HCEC 1CT (cell line): ENCODE results near the gene SLC39A7.

Experiments
- DNase-seq: peaks from one replicate; pipeline ENCODE4 v3.0.0-alpha.2; 2017

Gene SLC39A7

GRCh38 chr6:33200219-33201146 is at the start of gene SLC39A7, which contains the start of gene RXRB:
SLC39A7 (plus strand) TSS chr6:33200867; CDS start chr6:33201246, 379 bp downstream.
RXRB (minus strand) TSS chr6:33200665; CDS start chr6:33200476, 189 bp downstream.
- peak; percentile 97 for DNase-seq

GRCh38 chr6:33151050-33151449 is 49.6 kb upstream of the SLC39A7 start:
- DNase-seq, result no peak

- DNase-seq, result no peak
These were observed 46.3 kb upstream of the SLC39A7 start for GRCh38 chr6:33154349-33154748.

- DNase-seq, result no peak
These were observed 44.1 kb upstream of the SLC39A7 start for GRCh38 chr6:33156561-33156960.

- DNase-seq, result no peak
These were observed 43.7 kb upstream of the SLC39A7 start for GRCh38 chr6:33156964-33157363.

GRCh38 chr6:33160096-33160495 is 40.6 kb upstream of the SLC39A7 start:
- no peak for DNase-seq

- DNase-seq, result peak; percentile 64
These were observed 39.8 kb upstream of the SLC39A7 start for GRCh38 chr6:33160728-33161344.

- peak; percentile 49 for DNase-seq
These were observed 39.0 kb upstream of the SLC39A7 start for GRCh38 chr6:33161354-33162331.

GRCh38 chr6:33163540-33163939 is 37.1 kb upstream of the SLC39A7 start:
- DNase-seq, result no peak

- DNase-seq, result no peak
These were observed 36.5 kb upstream of the SLC39A7 start for GRCh38 chr6:33164176-33164575.

- DNase-seq, result no peak
These were observed 35.8 kb upstream of the SLC39A7 start for GRCh38 chr6:33164665-33165373.

- DNase-seq, result no peak
These were observed 34.9 kb upstream of the SLC39A7 start for GRCh38 chr6:33165581-33166258.

- no peak for DNase-seq
These were observed 34.3 kb upstream of the SLC39A7 start for GRCh38 chr6:33166363-33166762.

- DNase-seq, result no peak
These were observed 33.9 kb upstream of the SLC39A7 start for GRCh38 chr6:33166811-33167210.

- no peak for DNase-seq
These were observed 33.0 kb upstream of the SLC39A7 start for GRCh38 chr6:33167374-33168283.

- DNase-seq, result no peak
These were observed 32.4 kb upstream of the SLC39A7 start for GRCh38 chr6:33168284-33168601.

GRCh38 chr6:33168639-33169038 is 32.0 kb upstream of the SLC39A7 start:
- DNase-seq, result no peak

- no peak for DNase-seq
These were observed 31.1 kb upstream of the SLC39A7 start for GRCh38 chr6:33169291-33170175.

GRCh38 chr6:33170176-33171015 is 30.3 kb upstream of the SLC39A7 start:
- no peak for DNase-seq
